ENCODE data around the gene AKT1S1. TPM values are rescaled to one million over a fixed set of nuclear protein-coding genes. Genes with fewer than 3 reads are reported as not detected.

AKT1S1 gene
- total and polyA plus RNA-seq, 2 of the 13 experiments (the other 11 are each of a cell fraction or from before 2014, with no cell fraction given) = 13.5 to 27.8 TPM

GRCh38 chr19:49859682-49860335, 17.3 kb downstream of the AKT1S1 start:
- Histone ChIP-seq H3K4me2 (ENCODE audit: low read depth, low read length) (no peak overlapping the region), H3K4me1 (ENCODE audit: insufficient read depth, low read length) (peaks cover 9% of the 10 kb centered on the region), H3K79me2 (ENCODE audit: insufficient read depth, low read length) (peaks cover 4% of the 10 kb centered on the region), H3K27ac (ENCODE audit: extremely low read length, insufficient read depth, low read length) (no peak overlapping the region), H3K9ac (ENCODE audit: insufficient read depth, low read depth, low read length) (no peak overlapping the region), H2AFZ (ENCODE audit: low read length) (no peak overlapping the region), H3K36me3 (replicated peaks in 1 of 2; ENCODE audit: control insufficient read depth in 1 of 2, insufficient read depth in 2 of 2, low read length in 2 of 2) (peaks cover 41 to 77% of the 10 kb centered on the region in 2 experiments), H3K27me3 (ENCODE audit: control insufficient read depth in 1 of 2, insufficient read depth in 2 of 2, low read length in 2 of 2) (no peaks in the 10 kb centered on the region), H3K9me3 (ENCODE audit: low read length) (no peaks in the 10 kb centered on the region), H3K4me3 (replicated peaks in 1 of 3; ENCODE audit: insufficient read depth in 1 of 3, low read depth in 2 of 3, low read length in 3 of 3) (no peak overlapping the region), H4K20me1 (ENCODE audit: insufficient read depth, low read length) (peaks cover 1% of the 10 kb centered on the region)
- 90% methylated on average over 5 of the region's 22 CpGs for WGBS (ENCODE audit: low lambda C conversion rate)
- in situ Hi-C loops (cut with HindIII; ENCODE audit: extremely low pct_ligation_motif_present, low pct_unique_long_range_greater_than_20kb) (no loop called here), intact Hi-C loops (cut with micrococcal nuclease; ENCODE audit: unreplicated experiment) (no loop called here)
- ChIA-PET CTCF (ENCODE audit: low intra/inter-chr PET ratio, low total read pairs) (no interaction called here), POLR2A (interaction anchor here (1.8 kb wide), 1 partner anchor 10 kb away, joined by 6 read pairs; no protein-coding TSS in a partner anchor)
- FAIRE-seq (no peak), DNase-seq (ENCODE audit: low spot score) (no peak), ATAC-seq (peak; percentile 1; the same call in 1 of the 3 replicates)
- BruUV-seq (replicated peaks) = no TSS peak
- no peak for TF ChIP-seq ZNF207 (IDR thresholded peaks at IDR 0.05; ENCODE audit: borderline replicate concordance)
- TF ChIP-seq ZNF292 (CRISPR knock-in tag; IDR thresholded peaks at IDR 0.05; ENCODE audit: borderline replicate concordance, low read depth) = no peak
- TF ChIP-seq THYN1 (CRISPR knock-in tag; IDR thresholded peaks at IDR 0.05; ENCODE audit: borderline replicate concordance, low read depth) = no peak
- TF ChIP-seq TGIF2 (CRISPR knock-in tag; IDR thresholded peaks at IDR 0.05) = no peak
- no peak for TF ChIP-seq ZBTB42 (CRISPR knock-in tag; IDR thresholded peaks at IDR 0.05)
- no peak for TF ChIP-seq FOXO1 (CRISPR knock-in tag; IDR thresholded peaks at IDR 0.05)
- TF ChIP-seq SALL1 (CRISPR knock-in tag; IDR thresholded peaks at IDR 0.05) = peak; percentile 11; the same call in 1 of the 2 replicates
- TF ChIP-seq POLR2A (IDR thresholded peaks at IDR 0.05; ENCODE audit: insufficient read depth in 1 of 2, low read depth in 2 of 2, low read length in 2 of 2) = peak in 1 of 2 experiments; percentile 55; a peak in 2 of 4 replicates
- TF ChIP-seq PATZ1 (CRISPR knock-in tag; IDR thresholded peaks at IDR 0.05) = 0 out of 2 replicates have a peak, but pooled peaks have one; percentile 41
- peak; percentile 27; the same call in 1 of the 2 replicates for TF ChIP-seq POLR2G (IDR thresholded peaks at IDR 0.05; ENCODE audit: low read depth, low read length)
- peak; percentile 49 for TF ChIP-seq AGO2 (optimal IDR thresholded peaks at IDR 0.05; ENCODE audit: low read depth, low read length)
- no peak for TF ChIP-seq KLF16 (CRISPR knock-in tag; IDR thresholded peaks at IDR 0.05)
- TF ChIP-seq RBFOX2 (IDR thresholded peaks at IDR 0.05; ENCODE audit: low read depth, low read length) = peak; percentile 68
- no peak for TF ChIP-seq RARG (CRISPR knock-in tag; IDR thresholded peaks at IDR 0.05; ENCODE audit: low read depth)
- TF ChIP-seq ZNF577 (CRISPR knock-in tag; IDR thresholded peaks at IDR 0.05; ENCODE audit: borderline replicate concordance, low read depth) = no peak
- no peak for TF ChIP-seq ZNF12 (CRISPR knock-in tag; IDR thresholded peaks at IDR 0.05)
- peak; percentile 56 for TF ChIP-seq AGO1 (IDR thresholded peaks at IDR 0.05; ENCODE audit: low read depth, low read length, poor library complexity, severe bottlenecking)
- no peak for TF ChIP-seq ZNF674 (CRISPR knock-in tag; IDR thresholded peaks at IDR 0.05; ENCODE audit: low read depth)
- TF ChIP-seq SATB2 (CRISPR knock-in tag; IDR thresholded peaks at IDR 0.05) = no peak
- TF ChIP-seq SMC3 (IDR thresholded peaks at IDR 0.05; ENCODE audit: low read length) = no peak
- TF ChIP-seq EED (CRISPR knock-in tag; IDR thresholded peaks at IDR 0.05) = no peak
